ENCODE measurements around the gene USP25.

Gene USP25

GRCh38 chr21:15766952-15767603 is 37.3 kb downstream of the USP25 start:
- no peak for DNase-seq (ENCODE audit: low read depth)

DNA sequence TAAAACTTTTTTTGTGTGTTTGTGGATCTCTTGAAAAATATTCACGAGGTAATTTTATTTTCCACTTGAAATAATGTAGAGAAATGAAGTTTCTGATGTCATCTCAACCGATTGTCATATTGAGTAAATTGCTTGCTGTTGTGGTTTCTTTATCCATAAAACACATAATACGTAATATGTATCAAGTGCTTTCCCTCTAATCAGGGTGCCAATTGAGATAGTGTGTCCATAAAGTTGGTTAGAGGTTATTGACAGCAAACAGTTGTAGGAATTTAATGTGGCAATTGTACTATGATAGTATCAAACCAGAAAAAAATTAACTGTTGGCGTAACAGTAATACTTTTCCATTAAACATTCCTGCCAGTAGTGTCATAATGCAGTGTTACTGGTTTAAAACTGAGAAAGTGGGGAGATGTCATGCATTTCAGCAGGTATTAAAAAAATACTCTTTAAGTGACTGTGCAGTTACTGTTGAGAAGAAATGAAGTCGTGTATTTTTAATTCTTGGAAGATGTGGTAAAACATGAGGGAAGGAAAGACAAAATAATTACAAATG is 38.3 kb downstream of the USP25 start:
- DNase-seq (ENCODE audit: low read depth), result no peak

DNA sequence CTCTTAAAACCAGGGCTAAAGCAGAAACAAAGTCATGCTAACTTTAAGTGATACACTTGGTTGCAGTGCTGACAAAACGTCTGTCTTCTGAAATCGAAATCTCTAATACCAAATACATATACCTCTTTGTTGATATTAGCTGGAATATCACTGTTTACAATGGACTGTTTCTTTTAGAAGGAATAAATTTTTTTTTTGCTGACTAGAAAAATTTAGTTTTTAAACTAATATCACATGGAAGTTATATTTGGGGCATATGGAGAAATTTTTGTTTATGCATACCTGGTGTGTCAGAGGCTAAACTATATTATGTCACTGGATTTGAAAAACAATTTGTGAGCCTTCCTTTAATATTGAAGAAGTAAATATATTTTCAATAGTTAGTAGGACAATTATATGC is 39.1 kb downstream of the USP25 start:
- no peak for DNase-seq (ENCODE audit: low read depth)

DNA sequence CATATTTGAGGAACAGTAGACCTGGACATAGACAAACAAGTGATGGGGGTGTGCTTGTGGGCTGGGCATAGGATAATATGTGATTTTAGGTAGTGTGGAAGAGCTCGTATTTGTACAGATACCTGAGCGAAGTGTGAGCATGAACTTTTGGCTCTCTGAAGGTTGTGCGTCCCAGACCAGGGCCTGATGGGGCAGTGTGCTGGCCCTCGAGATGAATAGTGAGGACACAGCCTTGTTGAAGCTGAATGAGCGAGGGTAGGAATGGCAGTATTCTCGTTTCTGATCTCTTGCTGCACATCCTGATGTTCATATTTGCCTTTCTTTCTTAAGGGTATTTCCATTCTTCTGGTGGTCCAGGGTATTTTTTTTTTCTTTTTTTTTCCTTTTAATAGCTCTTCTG is 41.5 kb downstream of the USP25 start:
- DNase-seq (ENCODE audit: low read depth), result no peak

DNA sequence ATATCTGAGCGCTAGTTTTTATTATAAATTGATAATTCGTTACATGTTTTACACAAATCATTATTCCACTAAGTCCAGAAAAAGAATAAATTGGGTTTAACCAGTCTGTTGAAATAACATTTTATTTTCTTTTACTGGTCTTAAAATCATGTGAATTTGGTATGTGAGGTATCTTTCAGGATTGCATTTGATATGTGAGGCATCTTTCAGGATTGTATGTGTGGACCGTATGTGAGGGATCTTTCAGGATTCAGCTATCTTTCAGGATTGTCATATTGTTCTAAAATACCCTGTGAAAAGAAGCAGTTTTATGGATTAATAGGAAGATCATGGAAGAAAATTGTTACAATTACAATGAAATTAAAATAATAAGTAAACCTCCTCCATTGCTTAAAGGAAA is 42.9 kb downstream of the USP25 start:
- DNase-seq (ENCODE audit: low read depth), result no peak

GRCh38 chr21:15774590-15774989 is 44.8 kb downstream of the USP25 start:
- no peak for DNase-seq (ENCODE audit: low read depth)

DNA sequence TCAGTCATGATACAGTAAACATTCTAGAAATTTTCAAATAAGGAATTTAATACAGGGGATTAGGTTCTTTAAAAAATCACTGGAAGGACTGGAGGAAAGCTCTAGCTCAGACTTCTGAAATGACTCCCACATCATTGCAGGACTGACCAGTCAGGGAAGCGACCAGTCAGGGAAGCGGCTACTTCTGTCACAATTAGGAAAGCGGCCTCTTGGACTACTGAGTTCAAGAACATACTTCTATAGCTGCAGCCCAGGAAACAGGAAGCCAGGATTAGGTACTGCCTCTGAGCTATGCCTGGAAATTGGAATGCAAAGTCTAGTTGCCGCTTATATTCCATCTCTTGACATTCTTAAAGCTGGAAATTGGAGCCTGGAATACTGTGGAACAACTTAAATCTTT is 45.5 kb downstream of the USP25 start:
- no peak for DNase-seq (ENCODE audit: low read depth)

DNA sequence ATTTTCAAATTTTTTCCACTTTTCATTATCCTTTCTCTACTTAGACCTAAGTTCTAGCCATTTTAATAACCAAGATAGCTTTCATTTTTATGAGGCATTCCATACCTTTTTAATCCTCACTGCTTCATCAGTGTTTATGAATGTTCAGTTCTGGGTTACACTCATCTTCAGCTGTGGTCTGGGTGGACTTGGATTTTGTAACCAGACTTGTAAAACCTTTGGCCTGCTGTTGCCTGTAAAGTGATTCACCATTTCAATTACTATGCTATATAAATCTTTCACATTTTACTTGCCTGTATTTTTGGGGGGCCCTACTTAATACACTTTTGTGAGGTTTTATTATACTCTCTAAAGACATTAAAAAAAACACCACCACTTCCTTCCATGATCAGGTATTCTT is 46.2 kb downstream of the USP25 start:
- no peak for DNase-seq (ENCODE audit: low read depth)

DNA sequence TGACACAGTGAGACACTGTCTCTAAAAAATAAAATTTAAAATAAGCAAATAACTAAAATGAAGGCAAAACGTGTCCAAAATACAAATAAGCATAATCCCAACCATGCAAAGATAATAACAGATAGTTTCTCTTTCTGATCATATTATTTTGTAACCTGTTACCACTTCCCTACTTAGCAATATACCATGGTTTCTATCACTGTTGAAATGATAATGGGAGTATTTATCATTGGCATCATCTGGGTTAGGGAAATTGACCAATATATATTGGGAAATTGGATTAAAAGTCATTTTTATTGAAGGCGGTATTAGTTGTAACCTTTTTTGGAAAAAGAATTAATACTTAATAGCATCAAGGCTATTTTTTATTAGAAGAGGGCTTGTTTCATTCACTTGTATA is 47.0 kb downstream of the USP25 start:
- DNase-seq (ENCODE audit: low read depth), result no peak

DNA sequence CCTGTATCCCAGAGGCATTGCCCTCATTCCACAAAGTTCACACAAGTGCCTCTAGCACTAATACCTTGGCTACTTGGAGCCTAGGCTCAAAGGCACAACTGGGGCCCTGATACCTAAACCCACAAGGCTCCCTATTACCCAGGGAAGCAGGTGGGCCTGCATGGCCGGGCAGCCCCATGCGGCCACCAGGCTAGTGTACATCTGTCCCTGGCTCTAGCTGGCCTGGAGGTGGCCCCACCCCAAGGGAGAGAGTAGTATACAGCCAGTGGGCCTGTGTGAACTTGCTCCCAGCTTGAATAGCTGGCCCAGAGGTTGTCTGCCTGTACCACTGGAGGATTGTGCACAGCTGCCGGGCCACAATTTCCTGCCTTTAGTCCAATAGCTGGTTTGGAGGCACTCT is 52.2 kb downstream of the USP25 start:
- DNase-seq (ENCODE audit: low read depth), result no peak

GRCh38 chr21:15788847-15789523 is 59.2 kb downstream of the USP25 start:
- DNase-seq (ENCODE audit: low read depth), result no peak

GRCh38 chr21:15793109-15793508 is 63.3 kb downstream of the USP25 start:
- DNase-seq (ENCODE audit: low read depth), result no peak

- DNase-seq (ENCODE audit: low read depth), result no peak
These were observed 63.9 kb downstream of the USP25 start for GRCh38 chr21:15793550-15794235.

DNA sequence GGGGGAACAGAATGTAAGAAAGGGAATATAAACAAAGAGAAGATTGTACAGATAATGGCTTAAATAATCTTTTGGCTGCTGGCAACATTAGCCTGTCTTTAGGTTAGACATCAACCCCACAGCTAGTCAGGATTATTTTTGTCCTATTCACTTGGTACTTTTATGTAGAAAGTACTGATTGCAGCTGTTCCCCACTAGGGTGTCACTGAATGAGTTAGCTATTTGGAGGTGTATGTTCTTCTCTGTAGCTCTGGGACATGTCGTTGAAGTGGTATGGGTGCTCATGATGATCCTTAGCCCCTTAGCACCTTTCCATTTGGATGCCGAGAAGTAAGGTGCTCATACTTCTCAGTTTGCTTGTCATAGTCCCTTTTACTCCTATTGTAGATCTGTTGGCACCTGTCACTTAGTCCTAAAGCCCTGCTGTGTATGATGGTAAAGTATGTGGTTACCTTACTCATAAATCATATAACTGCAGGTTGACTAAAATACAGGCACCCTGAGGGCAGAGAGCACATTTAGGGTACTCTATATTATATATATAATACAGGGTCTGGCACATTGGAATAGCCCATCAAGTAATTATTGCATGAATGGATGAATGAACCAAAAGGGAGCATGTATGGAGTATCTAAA is 64.6 kb downstream of the USP25 start:
- no peak for DNase-seq (ENCODE audit: low read depth)

GRCh38 chr21:15795533-15795932 is 65.8 kb downstream of the USP25 start:
- no peak for DNase-seq (ENCODE audit: low read depth)

DNA sequence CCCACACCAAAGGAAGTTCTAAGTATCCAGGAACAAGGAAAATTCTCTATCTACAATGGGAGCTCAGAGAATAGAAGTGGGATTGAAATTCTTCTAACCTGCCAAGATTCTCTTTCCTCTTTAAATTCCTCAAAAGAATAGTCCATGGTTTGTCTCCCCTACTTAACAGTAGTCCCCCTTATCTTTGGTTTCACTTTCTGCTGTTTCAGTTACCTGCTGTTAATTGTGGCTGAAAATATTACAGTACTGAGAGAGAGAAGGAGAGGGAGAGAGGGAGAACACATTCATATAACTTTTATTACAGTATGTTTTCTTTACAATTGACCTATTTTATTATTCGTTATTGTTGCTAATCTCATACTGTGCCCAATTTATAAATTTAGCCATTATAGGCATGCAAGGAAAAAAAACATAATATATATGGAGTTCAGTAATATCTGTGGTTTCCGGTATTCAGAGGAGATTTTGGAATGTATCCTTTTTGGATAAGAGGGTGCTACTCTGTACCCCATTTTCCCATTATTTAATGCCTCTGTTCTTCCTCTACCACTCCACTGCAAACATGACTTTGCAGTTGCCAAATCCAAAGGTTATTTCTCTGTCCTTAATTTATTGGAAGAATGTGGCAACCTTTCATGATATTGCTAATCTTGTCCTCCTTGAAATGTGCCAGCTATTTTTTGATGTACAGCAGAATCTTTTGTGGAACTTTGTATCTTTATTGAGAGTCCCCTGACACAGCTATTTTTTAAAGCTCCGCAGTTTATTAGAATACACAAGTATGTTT is 68.0 kb downstream of the USP25 start:
- DNase-seq (ENCODE audit: low read depth), result no peak

DNA sequence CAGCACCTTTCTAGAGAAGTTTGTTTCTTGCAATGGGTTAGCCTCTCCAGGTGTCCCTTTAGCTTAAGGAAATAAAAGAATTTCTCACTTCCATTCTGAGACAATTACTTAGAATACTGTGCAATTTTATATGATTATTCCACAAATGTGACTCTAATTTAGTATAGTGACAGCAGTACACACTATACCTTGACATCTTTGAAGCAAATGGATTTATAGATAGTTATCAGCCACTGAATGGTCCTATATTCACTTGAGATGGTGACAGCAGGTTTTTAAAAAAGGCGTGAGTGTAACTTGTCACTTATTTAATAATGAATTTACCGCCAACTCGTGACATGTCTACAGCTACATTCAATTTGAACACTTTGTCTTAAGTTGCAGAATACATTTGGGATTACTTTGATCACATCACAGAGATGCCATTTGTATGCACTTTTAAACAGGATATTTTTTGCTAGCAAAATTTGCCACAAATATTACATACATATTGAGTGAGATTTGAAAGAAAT is 71.6 kb downstream of the USP25 start:
- DNase-seq (ENCODE audit: low read depth), result no peak

DNA sequence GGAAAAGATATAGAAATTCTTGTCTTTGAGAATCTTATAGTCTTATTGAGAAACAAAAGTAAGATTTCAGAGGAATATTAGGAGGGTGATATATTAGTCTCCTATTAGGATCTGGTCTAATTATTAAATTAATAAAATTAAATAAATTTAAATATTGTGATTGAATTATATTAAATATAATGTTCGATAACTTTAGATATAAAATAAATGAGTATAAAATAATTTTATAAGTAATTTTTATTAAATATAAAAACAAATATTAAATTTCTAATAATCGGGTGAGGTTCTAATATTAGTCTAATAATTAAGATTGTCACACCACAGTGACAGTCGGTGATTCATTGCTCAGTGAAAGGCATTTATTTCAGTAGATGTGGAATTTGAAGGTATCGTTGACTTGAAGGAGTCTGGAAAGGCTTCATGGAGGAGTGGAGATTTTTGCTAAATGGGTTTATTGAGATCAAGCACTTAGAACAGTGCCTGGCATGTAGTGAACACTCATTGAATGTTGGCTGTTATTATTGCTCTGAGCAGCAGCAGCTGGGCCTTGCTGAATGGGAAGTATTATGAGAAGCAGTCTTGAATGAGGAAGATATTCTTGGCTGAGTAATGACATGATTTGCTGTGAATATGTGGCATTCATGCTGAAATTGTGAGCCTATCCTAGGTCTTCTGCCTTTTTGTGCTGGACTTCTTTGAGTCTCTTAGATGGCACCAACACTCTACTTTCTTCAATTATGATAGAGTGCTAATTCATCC is 74.6 kb downstream of the USP25 start:
- DNase-seq (ENCODE audit: low read depth), result no peak

DNA sequence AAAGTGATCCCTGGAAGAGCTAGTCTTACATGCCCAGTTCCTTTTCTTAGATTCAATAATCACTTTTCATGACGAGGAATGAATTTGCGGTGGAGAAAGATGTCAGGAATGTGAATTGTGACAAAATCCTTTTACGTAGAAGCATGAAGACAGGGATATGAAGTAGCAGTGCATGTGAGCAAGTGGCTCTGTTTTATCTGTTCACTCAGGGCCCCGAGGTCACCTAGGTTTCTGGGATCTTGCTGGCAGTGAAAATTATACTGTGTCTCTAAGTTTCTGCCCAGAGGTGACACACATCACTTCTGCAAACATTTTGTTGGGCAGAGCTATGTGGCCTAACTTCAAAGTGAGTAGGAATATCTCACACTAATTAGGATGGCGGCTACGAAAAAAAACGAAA is 79.3 kb downstream of the USP25 start:
- DNase-seq (ENCODE audit: low read depth), result no peak

GRCh38 chr21:15809818-15810217 is 80.0 kb downstream of the USP25 start:
- no peak for DNase-seq (ENCODE audit: low read depth)

DNA sequence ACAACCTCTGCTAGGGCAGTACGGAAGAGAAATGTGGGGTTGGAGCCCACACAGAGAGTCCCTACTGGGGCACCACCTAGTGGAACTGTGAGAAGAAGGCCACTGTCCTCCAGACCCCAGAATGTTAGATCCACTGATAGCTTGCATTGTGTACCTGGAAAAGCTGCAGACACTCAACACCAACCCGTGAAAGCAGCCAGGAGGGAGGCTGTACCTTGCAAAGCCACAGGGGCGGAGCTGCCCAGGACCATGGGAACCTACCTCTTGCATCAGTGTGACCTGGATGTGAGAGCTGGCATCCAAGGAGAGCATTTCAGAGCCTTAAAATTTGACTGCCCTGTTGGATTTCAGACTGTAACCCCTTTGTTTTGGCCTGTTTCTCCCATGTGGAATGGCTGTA is 85.5 kb downstream of the USP25 start:
- DNase-seq (ENCODE audit: low read depth), result no peak

Measured in activated T-cell treated with anti-CD3 and anti-CD28 coated beads for 24 hours (primary cell).